HEK293 (cell line): Measurements from ENCODE around the gene FOXN3.

ENCODE experiments used
- GFI1B ChIP-seq: fragments of 450-650 bp; formaldehyde crosslinking; IDR thresholded peaks from 2 replicates; pipeline ENCODE4 v1.5.1; 2016; ENCODE audit warnings: missing biosample characterization, missing genetic modification characterization
- ZBTB1 ChIP-seq: fragments of 450-650 bp; formaldehyde crosslinking; IDR thresholded peaks from 2 replicates; pipeline ENCODE4 v1.5.1; 2016; ENCODE audit warnings: missing biosample characterization, missing genetic modification characterization
- ZBTB21 ChIP-seq: fragments of 450-650 bp; formaldehyde crosslinking; IDR thresholded peaks from 2 replicates; pipeline ENCODE4 v1.5.1; 2017; ENCODE audit warnings: missing biosample characterization, missing genetic modification characterization
- ZBTB48 ChIP-seq: fragments of 450-650 bp; formaldehyde crosslinking; IDR thresholded peaks from 2 replicates; pipeline ENCODE4 v1.5.1; 2016; ENCODE audit warnings: missing biosample characterization, missing genetic modification characterization
- ZNF274 ChIP-seq, 2 experiments: fragments of 200-500 bp in 1 of 2; fragments of 450-650 bp in 1 of 2; sonication (Bioruptor generic) in 1 of 2; formaldehyde crosslinking in 1 of 2; IDR thresholded peaks; 2 replicates each; pipeline versions ENCODE4 v1.5.1 to v1.6.1; 2014 to 2016; ENCODE audit warnings: borderline replicate concordance in 1 of 2, inconsistent platforms in 1 of 2, low read length in 1 of 2, missing biosample characterization in 1 of 2, missing genetic modification characterization in 1 of 2
- TF ChIP-seq, protein P1 (sequence below): fragments of 450-650 bp; formaldehyde crosslinking; IDR thresholded peaks from 2 replicates; pipeline ENCODE4 v1.5.1; 2016; ENCODE audit warnings: missing biosample characterization, missing genetic modification characterization

DNA sequence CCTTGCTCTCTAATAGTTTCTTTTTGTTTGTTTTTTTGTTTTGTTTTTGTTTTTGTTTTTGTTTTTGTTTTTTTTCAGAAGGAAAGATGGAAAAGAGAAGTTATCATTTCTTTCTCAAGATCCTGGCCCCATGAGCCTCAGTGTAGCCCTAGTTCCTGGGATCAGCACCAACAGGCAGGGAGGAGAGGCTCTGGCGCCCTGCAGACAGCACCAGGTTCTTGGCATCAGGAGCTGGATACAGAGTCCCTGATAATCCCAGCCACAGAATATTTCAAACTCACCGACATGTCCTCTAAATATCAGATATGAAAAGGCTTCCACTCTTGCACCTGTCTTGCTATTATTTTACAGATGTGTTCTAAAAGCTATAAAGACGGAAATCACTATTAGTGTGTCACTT lies 52.7 kb downstream of the FOXN3 start:
- TF ChIP-seq ZBTB48 (no peak), ZBTB1 (tag by site-specific recombination) (no peak), ZNF274 (IDR thresholded peaks at IDR 0.05; ENCODE audit: low read length) (no peak), ZNF274 (tag by site-specific recombination; IDR thresholded peaks at IDR 0.05; ENCODE audit: borderline replicate concordance) (no peak), GFI1B (tag by site-specific recombination) (no peak), ZBTB21 (tag by site-specific recombination) (no peak)
- TF ChIP-seq, protein P1, sequence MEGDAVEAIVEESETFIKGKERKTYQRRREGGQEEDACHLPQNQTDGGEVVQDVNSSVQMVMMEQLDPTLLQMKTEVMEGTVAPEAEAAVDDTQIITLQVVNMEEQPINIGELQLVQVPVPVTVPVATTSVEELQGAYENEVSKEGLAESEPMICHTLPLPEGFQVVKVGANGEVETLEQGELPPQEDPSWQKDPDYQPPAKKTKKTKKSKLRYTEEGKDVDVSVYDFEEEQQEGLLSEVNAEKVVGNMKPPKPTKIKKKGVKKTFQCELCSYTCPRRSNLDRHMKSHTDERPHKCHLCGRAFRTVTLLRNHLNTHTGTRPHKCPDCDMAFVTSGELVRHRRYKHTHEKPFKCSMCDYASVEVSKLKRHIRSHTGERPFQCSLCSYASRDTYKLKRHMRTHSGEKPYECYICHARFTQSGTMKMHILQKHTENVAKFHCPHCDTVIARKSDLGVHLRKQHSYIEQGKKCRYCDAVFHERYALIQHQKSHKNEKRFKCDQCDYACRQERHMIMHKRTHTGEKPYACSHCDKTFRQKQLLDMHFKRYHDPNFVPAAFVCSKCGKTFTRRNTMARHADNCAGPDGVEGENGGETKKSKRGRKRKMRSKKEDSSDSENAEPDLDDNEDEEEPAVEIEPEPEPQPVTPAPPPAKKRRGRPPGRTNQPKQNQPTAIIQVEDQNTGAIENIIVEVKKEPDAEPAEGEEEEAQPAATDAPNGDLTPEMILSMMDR (tag by site-specific recombination): no peak
